GM19455 (cell line): ENCODE results near the gene MAPK1IP1L.
"Not testable (repeated sequence)": the region's sequence is repeated elsewhere in the genome, so short reads cannot be mapped to it uniquely, and the experiment has no call there.

Experiments used
- ATAC-seq: cut with Tn5 transposase; IDR thresholded peaks from one replicate; pipeline ENCODE4 v1.9.1; 2021; ENCODE audit not compliant: unreplicated experiment

The MAPK1IP1L gene

DNA sequence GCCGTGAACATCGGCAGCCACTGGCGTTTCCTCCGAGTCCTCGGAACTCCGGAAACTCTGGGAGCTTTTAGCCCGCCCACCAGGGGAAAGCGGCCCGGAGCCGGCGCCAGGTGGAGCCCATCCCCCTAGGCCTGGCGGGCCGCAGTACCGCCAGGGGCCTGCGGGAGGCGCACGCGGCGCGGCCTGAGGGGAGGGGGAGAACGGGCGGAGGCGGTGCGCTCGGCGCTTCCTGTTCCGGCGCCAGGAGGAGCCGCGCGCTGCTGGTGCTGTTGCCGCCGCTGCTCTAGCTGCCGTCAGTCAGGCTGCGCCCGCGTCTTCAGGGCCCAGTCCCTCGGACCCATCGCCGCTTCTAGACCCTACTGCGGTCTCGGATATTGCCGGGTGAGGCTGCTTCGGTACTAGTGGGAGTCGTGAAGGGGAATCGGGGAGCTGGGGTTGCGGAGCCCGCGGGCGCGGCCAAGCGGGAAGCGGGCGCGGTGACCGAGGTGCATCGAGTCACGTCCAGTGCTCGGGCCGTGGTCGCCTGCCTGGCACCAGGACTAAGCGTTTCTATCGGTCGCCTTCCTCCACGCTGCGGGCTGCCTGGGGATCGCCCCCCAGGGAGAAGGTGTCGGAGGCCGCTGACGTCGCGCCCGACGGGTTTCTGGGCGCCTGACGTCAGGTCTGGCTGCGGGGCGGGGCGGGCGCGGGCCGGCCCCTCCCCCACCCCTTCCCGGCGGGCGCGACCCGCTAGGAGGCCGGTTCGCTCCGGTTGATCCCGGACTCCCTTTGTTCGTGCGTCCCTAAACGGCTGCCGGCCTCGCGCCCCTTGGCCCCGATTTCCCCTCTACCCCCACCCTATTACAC lies at the start of gene MAPK1IP1L:
MAPK1IP1L (plus strand) TSS at position 225 of the 846 bp plus-strand sequence. CDS start 10,037 bp downstream, outside the sequence.
- peak; percentile 90 for ATAC-seq

DNA sequence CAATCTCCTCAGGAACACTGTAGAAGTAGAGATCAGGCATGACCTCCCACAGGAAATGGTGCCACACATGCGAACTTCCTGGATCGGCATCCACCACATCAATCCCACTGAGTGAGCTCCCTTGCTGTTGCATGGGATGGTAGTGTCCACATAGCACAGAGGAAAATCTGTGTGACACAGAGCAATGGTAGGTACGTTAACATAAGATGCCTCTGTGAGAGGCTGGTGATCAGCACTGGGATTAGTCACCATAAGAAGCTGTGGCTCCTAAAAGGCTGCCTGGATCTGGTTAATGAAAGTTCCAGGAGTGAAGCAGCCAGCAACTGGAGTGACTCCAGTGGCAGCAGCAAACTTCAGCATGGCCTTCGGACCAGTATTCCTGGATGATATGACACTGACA lies 46.4 kb upstream of the MAPK1IP1L start:
- ATAC-seq = no peak

DNA sequence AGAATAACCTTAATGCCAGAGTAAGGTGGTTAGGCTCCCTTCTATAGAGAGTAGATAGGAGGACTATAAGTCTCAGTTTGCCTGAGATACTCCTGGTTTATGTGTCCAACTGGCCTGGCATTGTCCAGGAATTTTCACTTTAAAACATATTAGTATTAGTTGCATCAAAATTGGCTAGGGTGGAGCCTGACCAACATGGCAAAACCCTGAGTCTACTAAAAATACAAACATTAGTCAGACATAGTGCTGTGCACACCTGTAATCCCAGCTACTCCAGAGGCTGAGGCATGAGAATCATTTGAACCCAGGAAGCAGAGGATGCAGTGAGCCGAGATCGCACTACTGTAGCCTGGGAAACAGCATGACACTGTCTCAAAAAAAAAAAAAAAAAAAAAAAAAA lies 36.4 kb upstream of the MAPK1IP1L start:
- ATAC-seq = no peak

DNA sequence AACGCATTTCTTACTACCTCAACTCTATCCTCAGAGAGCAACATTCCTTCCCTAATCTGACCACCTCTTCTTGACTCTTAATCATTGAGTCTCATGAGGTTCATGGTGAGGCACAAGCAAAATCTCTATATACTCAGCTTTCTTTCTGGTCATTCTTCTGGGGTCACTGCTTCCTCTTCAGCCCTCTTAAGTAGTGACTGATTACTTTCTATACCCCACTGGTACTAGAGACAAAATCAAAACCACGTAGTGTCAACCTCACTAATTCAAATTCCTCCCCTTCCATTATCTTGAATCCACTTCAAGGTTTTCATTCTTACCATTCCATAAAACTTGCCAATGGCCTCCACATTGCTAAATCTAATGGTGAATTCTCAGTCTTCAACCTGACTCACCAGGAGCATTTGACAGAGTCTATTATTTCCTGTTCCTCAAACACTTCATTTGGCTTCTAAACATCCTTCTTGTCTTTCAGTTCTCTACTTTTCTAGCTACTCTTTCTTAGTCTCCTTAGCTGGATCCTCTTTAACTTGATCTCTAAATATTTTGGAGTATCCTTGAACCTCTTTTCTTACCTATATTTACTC lies 31.4 kb upstream of the MAPK1IP1L start:
- ATAC-seq = no peak

DNA sequence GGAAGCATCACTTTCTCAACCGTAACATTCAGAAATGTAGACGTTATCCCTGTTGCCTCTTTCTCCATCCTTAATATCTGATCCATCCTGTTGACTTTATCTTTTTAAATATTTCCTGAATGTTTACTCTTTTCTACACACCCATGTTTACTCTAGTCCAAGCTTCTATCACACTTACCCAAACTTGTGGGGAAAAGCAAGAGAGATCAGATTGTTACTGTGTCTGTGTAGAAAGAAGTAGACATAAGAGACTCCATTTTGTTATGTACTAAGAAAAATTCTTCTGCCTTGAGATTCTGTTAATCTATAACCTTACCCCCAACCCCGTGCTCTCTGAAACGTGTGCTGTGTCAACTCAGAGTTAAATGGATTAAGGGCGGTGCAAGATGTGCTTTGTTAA lies 27.1 kb upstream of the MAPK1IP1L start:
- not testable (repeated sequence) for ATAC-seq

DNA sequence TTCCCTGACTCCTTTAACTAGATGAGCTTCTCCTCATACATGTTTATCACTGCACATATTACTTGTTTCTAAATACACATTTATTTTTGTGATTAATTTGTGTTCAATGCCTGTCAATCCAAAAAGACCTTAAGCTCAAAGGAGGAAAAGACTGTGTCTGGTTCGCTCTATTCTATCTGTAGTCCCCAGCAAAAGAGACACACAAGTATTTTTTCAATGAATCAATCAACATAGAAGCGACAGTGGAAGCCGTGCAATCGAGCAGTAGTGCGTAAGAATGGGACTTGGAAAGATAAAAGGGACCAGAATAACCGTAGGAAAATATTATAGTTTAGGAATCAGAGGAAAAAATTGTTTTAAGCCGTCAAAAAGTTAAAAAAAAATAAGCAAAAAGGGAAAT lies 25.5 kb upstream of the MAPK1IP1L start:
- no peak for ATAC-seq

DNA sequence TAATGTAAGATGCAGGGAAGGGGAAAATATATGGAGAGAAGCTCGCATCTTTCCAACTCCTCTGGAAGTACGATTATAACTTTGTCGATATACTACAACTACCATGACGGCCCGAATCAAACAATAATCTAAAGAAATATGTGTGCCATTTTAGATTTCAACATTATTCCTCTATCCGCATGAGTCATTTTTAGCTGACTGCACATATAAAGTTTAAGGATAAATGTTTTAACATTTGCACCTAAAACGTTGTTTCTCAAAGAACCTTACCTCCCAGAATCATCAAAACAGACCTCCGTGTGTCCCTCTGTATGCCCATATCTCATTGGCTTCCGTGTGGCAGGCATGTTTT lies 25.0 kb upstream of the MAPK1IP1L start:
- ATAC-seq = no peak

DNA sequence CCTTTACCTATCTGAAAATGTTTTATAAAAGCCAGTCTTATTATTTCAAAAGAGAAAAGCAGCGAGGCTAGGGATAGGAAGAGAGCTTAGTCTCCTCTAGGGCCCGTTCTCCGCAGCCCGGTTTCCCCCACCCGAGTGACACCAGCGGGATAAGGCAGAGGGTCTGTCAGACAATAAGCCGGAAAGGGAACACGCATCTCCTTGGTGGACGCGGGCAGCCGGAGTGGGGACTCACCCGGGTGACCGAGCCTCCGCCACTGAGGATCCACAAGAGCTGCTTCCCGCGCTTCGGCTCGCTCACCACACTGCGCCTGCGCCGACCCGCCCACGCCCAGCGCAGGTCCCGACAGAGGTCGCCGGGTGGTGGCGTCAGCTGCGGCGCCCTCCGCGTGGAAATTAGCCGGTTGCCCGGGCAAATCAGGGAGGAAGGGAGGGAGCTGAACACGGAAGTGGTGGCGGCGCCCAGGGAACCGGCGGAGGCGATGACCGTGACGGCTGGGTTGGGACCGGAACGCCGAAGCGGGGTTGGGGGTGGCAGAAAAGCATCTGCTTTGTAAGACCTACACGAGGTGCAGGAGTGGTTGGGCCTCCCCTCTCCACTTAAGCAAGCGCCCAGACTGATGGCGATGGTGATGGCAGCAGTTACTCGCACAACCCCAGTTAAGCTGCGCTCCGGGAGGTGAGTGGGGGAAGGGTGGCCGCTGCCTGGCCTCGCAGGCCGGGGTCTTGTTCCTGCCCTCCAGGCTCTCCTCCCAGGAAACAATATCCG lies 24.5 kb upstream of the MAPK1IP1L start, which contains the start of the genes SOCS4 and WDHD1:
SOCS4 (plus strand) TSS at position 444 of the 769 bp plus-strand sequence. CDS start 15,806 bp downstream, outside the sequence.
WDHD1 (minus strand) TSS at position 307 of the 769 bp plus-strand sequence. CDS start 312 bp downstream, outside the sequence.
- ATAC-seq = peak; percentile 89

DNA sequence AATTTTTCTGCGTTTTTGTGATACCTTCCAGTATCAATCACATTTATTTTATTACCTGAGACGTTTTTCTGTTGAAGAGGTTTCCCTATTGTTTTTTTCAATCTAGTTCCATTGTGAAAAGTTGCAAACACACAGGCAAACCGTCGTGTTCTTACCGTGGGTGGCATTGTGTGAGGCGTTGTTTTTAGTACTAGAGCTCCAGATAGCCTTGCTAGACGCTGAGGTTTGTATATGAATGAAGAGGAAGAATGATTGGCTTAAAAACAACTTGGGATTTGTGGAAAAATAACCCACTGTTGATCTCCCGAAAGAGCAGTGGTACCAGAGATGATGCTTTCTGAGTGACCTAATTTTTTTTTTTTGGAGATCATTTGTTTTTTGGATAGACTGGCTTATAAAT lies 23.4 kb upstream of the MAPK1IP1L start:
- no peak for ATAC-seq

DNA sequence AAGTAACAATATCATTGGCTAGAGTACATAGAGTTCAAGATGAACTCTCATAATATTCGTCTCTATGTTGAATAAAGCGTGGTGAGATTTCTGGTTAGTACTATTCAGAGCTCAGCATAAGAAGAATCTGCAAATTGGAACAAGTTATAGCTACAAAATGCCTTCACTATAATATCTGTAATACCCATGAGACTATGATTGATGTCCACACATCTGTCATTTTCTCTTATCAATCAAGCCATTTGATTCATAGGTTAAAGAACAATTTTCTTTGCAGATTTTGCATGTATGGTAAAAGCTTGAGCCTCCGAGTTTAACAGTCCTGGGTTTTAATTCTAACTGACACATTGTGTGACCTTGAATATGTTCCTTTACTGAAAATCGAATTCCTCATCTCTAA lies 23.0 kb upstream of the MAPK1IP1L start:
- ATAC-seq = no peak

DNA sequence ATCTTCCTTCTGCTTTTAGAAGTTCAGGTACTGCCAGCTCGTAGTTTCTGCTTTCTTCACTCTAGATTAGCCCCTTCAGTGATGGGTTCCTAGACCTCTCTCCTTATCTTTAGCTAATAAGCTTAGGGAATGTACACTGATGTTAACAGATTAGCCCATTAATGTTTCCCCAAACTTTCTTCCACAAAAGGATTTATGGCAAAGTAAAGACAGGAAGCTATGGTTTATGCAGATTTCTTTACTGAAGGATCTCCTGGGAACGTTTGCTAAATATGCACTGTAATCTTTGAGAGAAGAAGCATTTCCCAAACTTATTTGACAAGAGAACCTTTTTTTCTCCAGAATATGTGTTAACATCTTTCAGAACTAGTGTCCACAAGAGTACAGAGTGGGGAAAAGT lies 20.3 kb upstream of the MAPK1IP1L start:
- ATAC-seq = no peak

DNA sequence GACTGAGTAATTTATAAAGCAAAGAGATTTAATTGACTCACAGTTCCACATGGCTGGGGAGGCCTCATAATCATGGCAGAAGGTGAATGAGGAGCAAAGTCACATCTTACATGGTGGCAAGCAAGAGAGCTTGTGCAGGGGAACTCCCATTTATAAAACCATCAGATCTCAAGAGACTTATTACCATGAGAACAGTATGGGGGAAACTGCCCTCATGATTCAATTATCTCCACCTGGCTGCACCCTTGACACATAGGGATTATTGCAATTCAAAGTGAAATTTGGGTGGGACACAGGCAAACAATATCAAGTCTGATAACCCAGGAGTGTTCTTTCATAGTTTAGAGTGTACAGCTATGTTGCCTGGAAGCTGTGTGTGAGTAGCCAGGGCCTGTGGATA lies 13.5 kb upstream of the MAPK1IP1L start:
- ATAC-seq = not testable (repeated sequence)

DNA sequence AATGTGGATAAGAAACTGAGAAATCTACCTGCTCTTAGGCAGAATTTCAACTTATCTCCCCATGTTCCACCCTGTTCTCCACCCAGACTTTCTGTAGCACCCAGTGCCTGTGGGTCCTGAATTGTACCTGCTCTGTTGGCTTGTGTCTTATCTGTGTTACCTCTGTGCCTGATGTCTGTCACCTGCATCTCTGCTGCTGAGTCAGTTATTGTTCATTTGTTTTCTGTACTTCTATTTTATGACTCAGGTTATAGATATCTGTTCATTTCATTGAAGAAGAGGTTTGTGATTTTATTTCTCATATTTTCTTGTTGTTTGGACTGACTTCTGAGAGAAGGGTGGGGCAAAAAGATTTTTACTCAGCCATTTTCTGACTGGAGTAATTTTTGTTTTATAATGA lies 12.7 kb upstream of the MAPK1IP1L start:
- no peak for ATAC-seq

DNA sequence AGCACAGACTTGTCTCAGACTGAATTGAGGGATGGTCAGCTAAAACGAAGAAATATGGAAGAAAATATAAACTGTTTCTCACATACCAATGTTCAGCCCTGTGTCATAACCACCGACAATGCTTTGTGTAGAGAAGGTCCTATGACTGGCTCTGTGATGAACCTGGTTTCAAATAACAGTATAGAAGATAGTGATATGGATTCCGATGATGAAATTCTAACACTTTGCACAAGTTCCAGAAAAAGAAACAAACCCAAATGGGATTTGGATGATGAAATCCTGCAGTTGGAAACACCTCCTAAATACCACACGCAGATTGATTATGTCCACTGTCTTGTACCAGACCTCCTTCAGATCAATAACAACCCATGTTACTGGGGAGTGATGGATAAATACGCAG lies 7.9 kb upstream of the MAPK1IP1L start:
- no peak for ATAC-seq

DNA sequence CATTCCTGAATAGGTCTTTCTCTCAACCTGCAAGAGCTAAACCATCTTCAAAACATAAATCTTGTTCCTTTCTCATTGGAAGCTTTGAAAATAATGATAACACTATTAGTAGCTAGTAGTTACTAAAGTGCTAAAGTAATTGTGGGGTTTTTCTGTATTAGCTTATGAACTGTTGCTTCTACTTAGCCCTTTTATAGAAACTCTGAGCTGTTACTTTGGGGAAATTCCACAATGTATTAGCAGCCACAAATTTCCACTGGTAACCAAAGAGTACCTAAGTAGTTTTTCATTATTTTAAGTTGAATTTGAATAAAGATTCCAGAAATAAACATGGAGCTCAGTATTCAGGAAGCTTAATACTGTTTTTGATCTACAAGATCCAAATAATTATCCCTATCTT lies 6.4 kb upstream of the MAPK1IP1L start:
- no peak for ATAC-seq

DNA sequence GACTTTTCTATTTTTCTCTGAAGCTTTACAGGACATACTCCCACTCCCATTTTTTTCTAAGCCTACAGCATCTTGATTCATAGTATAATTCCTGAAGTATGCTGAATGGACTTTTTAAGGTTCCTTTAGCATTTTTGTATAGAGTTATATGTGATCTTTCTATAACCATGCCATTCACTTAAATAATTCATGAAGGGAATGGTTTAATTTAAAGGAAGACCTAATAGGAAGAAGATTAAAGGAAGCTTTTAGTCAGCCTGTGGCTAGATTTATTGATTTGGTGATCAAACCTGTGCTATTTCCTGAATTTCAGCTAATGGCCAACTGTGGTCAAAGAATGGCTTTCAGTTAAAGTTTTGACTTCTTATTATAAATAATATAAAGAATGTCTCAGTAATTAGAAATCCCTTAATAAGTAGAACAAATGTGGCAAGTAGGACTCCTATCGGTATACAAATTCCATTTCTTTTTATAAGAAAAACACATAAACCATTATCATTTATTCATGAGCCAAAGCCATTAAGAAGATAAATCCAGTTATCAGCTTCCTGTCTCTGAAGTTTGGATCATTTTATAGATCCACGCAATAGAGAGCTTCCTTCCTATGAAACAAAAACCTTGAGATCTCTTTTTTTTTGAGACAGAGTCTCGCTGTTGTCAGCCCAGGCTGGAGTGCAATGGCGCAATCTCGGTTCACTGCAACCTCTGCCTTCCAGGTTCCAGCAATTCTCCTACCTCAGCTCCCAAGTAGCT lies 4.0 kb upstream of the MAPK1IP1L start:
- no peak for ATAC-seq

DNA sequence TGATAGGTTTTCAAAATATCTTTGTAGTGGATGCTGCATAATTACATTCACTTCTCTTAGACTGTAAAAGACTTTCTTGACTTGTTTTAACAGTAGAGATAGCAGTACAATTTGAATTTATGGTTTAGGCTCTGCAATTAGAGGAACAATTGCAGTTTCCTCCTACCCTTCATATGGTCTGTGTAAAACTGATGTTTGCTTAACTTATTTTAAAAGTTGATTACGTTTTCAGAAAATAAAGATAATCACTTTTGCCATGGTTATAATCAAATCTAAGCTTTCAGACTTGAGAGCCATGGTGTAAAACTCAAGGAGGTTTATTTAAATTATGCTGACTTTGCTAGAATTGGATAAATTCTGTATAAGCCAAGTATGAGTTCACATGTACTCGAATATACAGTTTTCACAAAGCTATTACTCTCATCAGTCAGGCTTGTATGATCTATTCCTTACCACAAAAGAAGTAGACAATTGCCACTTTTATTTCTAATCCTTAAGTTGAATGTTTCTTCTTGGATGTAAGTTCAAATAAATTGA lies 2.5 kb upstream of the MAPK1IP1L start:
- no peak for ATAC-seq

DNA sequence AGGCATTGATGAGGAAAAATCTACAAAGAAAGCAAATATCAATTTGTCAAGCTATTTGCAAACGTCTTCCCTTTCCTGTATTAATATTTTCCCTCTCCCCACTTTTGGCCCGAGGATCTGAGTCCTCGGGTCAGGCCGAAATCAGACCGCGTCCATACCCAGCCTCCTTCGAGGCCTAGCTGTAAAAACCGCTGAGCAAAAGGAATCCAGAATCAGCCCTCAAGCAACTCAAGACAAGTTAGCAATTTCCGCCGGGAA lies 353 bp upstream of the MAPK1IP1L start:
- ATAC-seq = peak; percentile 22

DNA sequence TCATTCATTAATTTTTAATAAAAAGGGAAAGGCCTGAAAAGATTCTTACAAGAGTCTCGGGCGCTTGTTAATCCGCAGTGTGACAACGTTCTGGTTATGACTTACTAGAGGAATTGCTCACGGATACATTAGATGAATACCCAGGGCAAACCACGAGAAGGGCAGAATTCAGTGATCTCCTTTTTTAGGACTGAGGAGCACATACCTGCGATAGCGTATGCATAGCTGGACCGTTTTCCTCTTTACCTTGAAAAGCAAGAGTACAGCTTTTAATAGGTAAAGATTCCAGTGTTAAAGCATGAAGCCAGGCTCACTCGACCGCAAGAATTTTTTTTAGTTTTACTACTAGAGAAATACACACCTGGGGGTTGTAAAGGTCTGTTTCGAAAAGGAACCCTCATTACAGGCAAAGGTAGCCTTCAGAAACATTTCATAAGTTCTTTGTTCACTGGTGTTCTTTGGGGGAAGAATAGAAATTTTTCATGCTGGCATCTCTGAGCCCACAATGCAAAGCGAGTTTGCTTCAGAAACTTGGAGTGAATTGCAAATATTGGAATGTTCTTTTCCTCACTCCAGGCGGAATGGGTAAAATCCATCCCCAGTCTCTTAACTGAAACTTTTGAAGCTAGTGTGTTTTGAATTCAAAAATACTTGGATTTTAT lies 953 bp downstream of the MAPK1IP1L start:
- ATAC-seq = peak; percentile 12

DNA sequence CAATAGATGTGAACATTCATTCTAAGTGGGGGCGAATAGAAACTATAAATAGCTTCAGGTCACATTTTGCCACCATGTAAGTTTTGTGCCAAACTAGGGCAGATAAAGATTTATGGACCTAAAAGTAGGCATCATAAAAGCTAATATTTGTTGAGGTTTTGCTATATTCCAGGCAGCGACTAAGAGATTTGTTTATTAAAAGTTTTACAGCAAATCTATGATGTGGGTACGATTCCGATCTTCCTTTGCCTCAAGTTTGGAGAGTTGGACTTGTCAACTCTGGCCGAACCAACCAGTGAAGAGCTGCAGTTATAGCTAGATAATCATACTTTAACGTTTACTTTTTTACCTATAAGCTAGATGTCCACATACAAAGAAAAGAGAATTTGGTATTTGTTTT lies 1.6 kb downstream of the MAPK1IP1L start:
- no peak for ATAC-seq
